ENCODE measurements around the gene CRYAA.

CRYAA gene

GRCh38 chr21:43192501-43193081 is 23.8 kb downstream of the CRYAA start:
- H3K27me3 ChIP-seq (replicated peaks; ENCODE audit: control insufficient read depth, insufficient read depth, low read length) = peaks cover 11% of the 10 kb centered on the region
- no peak for DNase-seq (ENCODE audit: low read depth)
- H3K9ac ChIP-seq (ENCODE audit: low read length) = no peak overlapping the region
- H3K4me1 ChIP-seq (ENCODE audit: control insufficient read depth, insufficient read depth, low read length) = peaks cover 51% of the 10 kb centered on the region
- H3K9me3 ChIP-seq (ENCODE audit: control insufficient read depth, low read length) = no peaks in the 10 kb centered on the region
- H3K36me3 ChIP-seq (ENCODE audit: control insufficient read depth, insufficient read depth, low read length, severe bottlenecking) = no peaks in the 10 kb centered on the region
- H3K4me3 ChIP-seq (ENCODE audit: low read length) = no peak overlapping the region

DNA sequence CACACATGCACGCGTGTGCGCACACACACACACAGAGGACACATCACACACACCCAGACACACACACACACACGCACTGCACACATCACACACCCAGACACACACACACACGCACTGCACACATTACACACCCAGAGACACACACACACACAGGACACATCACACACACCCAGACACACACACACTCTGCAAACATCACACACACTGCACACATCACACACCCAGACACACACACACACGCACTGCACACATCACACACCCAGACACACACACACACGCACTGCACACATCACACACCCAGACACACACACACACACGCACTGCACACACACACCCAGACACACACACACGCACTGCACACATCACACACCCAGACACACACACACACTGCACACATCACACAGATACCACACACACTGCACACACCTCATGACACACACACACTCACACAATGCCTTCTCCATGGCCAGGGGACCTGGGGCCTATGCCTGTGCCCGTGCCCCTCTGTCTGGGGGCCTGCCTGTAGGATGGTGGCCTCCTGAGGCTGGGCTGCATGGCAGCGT is 24.4 kb downstream of the CRYAA start:
- Histone ChIP-seq H3K27me3 (replicated peaks; ENCODE audit: control insufficient read depth, insufficient read depth, low read length) (peaks cover 11% of the 10 kb centered on the region), H3K4me3 (ENCODE audit: low read length) (no peak overlapping the region), H3K9ac (ENCODE audit: low read length) (no peak overlapping the region), H3K9me3 (ENCODE audit: control insufficient read depth, low read length) (peaks cover under 1% of the 10 kb centered on the region), H3K36me3 (ENCODE audit: control insufficient read depth, insufficient read depth, low read length, severe bottlenecking) (no peaks in the 10 kb centered on the region), H3K4me1 (ENCODE audit: control insufficient read depth, insufficient read depth, low read length) (peaks cover 51% of the 10 kb centered on the region)
- DNase-seq (ENCODE audit: low read depth) = no peak

GRCh38 chr21:43193651-43194302 is 25.0 kb downstream of the CRYAA start:
- H3K9me3 ChIP-seq (ENCODE audit: control insufficient read depth, low read length) = peaks cover 6% of the 10 kb centered on the region

GRCh38 chr21:43194303-43195120 is 25.7 kb downstream of the CRYAA start:
- H3K36me3 ChIP-seq (ENCODE audit: control insufficient read depth, insufficient read depth, low read length, severe bottlenecking) = no peaks in the 10 kb centered on the region
- H3K4me1 ChIP-seq (ENCODE audit: control insufficient read depth, insufficient read depth, low read length) = peaks cover 40% of the 10 kb centered on the region
- DNase-seq (ENCODE audit: low read depth) = no peak
- peak overlapping the region; percentile 32 for H3K4me3 ChIP-seq (ENCODE audit: low read length)
- peaks cover 12% of the 10 kb centered on the region for H3K9me3 ChIP-seq (ENCODE audit: control insufficient read depth, low read length)
- H3K27me3 ChIP-seq (replicated peaks; ENCODE audit: control insufficient read depth, insufficient read depth, low read length) = peaks cover 11% of the 10 kb centered on the region
- H3K9ac ChIP-seq (ENCODE audit: low read length) = peak overlapping the region; percentile 9

More at GRCh38 chr21:43193651-43194302, 25.0 kb downstream of the CRYAA start:
- peaks cover 11% of the 10 kb centered on the region for H3K27me3 ChIP-seq (replicated peaks; ENCODE audit: control insufficient read depth, insufficient read depth, low read length)
- peak; percentile 53 for DNase-seq (ENCODE audit: low read depth)
- no peak overlapping the region for H3K9ac ChIP-seq (ENCODE audit: low read length)
- H3K4me1 ChIP-seq (ENCODE audit: control insufficient read depth, insufficient read depth, low read length) = peaks cover 47% of the 10 kb centered on the region
- no peaks in the 10 kb centered on the region for H3K36me3 ChIP-seq (ENCODE audit: control insufficient read depth, insufficient read depth, low read length, severe bottlenecking)
- peak overlapping the region; percentile 32 for H3K4me3 ChIP-seq (ENCODE audit: low read length)

DNA sequence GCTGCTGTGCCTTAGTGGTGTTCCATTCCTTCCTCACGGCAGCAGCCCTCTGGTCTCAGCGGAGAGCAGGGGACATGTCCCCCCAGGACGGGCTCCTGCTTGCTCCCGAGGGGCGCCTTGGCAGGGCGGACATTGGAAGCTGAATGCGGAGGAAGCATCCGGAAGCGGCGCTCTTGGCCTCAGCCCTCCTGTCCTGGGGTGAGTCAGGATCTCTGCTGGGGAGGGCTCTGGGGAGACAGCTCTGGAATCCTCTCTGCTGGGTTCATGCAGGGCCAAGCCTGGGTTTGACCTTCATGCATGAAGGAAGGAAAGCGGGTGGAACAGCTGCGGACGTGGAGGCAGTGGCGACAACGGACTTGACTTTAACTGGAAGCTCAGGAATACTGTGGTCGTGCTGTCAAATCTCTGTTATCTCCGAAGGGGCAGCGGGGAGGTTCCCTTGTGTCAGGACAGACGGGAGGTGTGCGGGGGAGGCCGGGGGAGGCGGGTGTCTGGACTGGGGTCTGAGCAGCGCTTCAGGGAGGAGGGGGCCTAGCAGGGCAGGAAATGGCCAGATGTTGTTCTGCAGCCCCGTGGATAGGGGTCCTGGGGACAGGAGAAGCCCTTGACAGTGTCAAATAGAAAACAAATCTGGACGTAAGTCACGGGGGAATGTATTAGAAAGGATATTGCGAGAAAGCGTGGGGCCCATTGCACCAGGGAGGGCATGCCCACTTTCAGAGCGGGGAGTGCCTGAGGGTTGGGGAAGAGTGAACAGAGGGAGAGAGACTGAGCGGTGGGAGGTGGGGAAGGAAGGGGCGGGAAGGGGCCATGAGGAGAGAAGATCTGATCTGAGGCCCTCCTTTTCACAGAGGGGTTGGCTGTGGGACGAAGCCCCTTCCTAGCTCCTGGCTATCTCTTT is 26.6 kb downstream of the CRYAA start:
- H3K9ac ChIP-seq (ENCODE audit: low read length) = peak overlapping the region; percentile 9
- no peaks in the 10 kb centered on the region for H3K36me3 ChIP-seq (ENCODE audit: control insufficient read depth, insufficient read depth, low read length, severe bottlenecking)
- no peak overlapping the region for H3K4me3 ChIP-seq (ENCODE audit: low read length)
- peaks cover 11% of the 10 kb centered on the region for H3K27me3 ChIP-seq (replicated peaks; ENCODE audit: control insufficient read depth, insufficient read depth, low read length)
- peaks cover 15% of the 10 kb centered on the region for H3K9me3 ChIP-seq (ENCODE audit: control insufficient read depth, low read length)
- H3K4me1 ChIP-seq (ENCODE audit: control insufficient read depth, insufficient read depth, low read length) = peaks cover 40% of the 10 kb centered on the region
- no peak for DNase-seq (ENCODE audit: low read depth)

DNA sequence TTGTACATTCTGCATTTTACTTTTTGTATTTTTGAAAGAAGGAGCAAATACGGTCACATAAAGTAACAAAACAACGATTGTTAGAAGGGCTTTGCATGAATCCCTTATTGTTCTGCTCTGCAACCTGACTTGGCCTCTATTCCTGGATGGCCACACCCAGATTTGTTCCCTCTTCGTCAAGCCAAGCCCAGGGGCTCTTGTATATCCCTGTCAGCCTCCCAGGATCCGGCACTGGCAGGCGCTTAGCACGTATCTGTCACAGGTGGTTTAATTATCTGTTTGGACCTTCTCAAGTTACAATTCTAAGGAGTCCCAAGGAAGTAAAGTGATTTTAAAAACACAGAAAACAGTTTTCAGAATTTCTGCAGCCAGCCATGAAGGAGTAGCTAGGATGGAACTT is 28.0 kb downstream of the CRYAA start:
- DNase-seq (ENCODE audit: low read depth) = peak; percentile 24
- peaks cover 6% of the 10 kb centered on the region for H3K27me3 ChIP-seq (replicated peaks; ENCODE audit: control insufficient read depth, insufficient read depth, low read length)

DNA sequence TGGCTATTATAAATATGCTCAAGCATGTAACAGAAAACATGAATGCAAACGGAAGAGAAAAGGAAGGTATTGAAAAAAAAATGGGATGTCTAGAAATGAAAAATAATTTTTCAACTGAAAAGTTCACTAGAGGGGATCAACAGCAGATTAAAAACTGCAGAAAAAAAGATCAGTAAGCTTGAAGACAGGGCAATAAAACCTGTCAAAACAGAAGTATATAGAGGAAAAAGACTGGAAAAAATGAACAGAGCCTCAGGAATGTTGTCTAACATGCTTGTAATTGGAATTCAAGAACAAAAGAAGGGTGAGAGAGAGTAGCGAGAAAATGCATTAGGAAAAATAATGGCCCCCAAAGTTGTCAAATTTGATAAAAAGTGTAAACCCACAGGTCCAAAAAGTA is 29.6 kb downstream of the CRYAA start:
- Histone ChIP-seq H3K4me1 (ENCODE audit: control insufficient read depth, insufficient read depth, low read length) (peaks cover 40% of the 10 kb centered on the region), H3K9me3 (ENCODE audit: control insufficient read depth, low read length) (peaks cover 32% of the 10 kb centered on the region), H3K4me3 (ENCODE audit: low read length) (no peak overlapping the region), H3K36me3 (ENCODE audit: control insufficient read depth, insufficient read depth, low read length, severe bottlenecking) (no peaks in the 10 kb centered on the region), H3K27me3 (replicated peaks; ENCODE audit: control insufficient read depth, insufficient read depth, low read length) (no peaks in the 10 kb centered on the region), H3K9ac (ENCODE audit: low read length) (no peak overlapping the region)
- DNase-seq (ENCODE audit: low read depth) = no peak

More for the DNA sequence above, 28.0 kb downstream of the CRYAA start:
- peaks cover 40% of the 10 kb centered on the region for H3K4me1 ChIP-seq (ENCODE audit: control insufficient read depth, insufficient read depth, low read length)
- peak overlapping the region; percentile 29 for H3K4me3 ChIP-seq (ENCODE audit: low read length)
- peaks cover 28% of the 10 kb centered on the region for H3K9me3 ChIP-seq (ENCODE audit: control insufficient read depth, low read length)
- H3K36me3 ChIP-seq (ENCODE audit: control insufficient read depth, insufficient read depth, low read length, severe bottlenecking) = no peaks in the 10 kb centered on the region
- no peak overlapping the region for H3K9ac ChIP-seq (ENCODE audit: low read length)

DNA sequence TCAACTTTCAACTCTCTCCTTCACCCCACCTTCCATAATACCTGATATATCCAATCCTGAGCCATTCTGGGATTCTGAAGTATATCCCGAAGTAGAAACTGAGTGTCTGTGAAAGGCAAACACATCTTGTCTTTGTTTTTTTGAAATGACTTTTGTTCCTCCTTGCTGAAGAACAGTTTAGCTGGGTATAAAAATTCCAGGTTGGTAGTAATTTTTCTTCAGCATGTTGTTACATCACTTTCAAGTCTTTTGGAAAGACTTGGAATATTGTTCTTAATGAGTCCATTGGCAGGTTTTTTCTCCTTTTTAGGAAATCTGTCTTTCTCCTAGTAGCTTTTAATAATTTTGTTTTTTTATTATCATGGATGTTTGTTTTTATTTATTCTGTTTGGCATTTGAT is 32.7 kb downstream of the CRYAA start:
- Histone ChIP-seq H3K36me3 (ENCODE audit: control insufficient read depth, insufficient read depth, low read length, severe bottlenecking) (no peaks in the 10 kb centered on the region), H3K4me1 (ENCODE audit: control insufficient read depth, insufficient read depth, low read length) (peaks cover 11% of the 10 kb centered on the region), H3K9me3 (ENCODE audit: control insufficient read depth, low read length) (peaks cover 32% of the 10 kb centered on the region), H3K4me3 (ENCODE audit: low read length) (peak overlapping the region; percentile 50), H3K9ac (ENCODE audit: low read length) (no peak overlapping the region), H3K27me3 (replicated peaks; ENCODE audit: control insufficient read depth, insufficient read depth, low read length) (peaks cover 9% of the 10 kb centered on the region)
- DNase-seq (ENCODE audit: low read depth) = no peak

DNA sequence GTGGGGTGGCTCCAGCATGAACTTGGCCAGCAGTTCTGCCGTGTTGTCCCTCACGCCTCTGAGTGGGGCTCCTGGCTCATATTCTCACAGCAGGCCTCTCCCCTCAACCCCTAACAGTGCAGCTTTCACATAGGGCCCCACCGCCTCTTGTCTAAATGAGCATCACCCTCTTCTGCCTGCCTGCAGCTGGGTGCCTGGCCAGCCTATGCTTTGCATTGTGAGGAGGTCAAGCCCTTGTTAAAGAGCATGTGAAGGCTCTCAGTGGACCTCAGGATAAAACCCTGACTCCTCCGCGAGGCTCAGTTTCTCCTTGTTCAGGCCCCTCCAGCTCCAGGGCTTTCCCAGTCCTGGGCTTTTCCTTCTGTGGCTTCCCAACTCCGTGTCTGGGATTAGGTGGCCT is 34.8 kb downstream of the CRYAA start:
- no peak overlapping the region for H3K9ac ChIP-seq (ENCODE audit: low read length)
- no peak for DNase-seq (ENCODE audit: low read depth)
- H3K4me3 ChIP-seq (ENCODE audit: low read length) = no peak overlapping the region
- no peaks in the 10 kb centered on the region for H3K4me1 ChIP-seq (ENCODE audit: control insufficient read depth, insufficient read depth, low read length)
- H3K9me3 ChIP-seq (ENCODE audit: control insufficient read depth, low read length) = peaks cover 27% of the 10 kb centered on the region
- peaks cover 22% of the 10 kb centered on the region for H3K27me3 ChIP-seq (replicated peaks; ENCODE audit: control insufficient read depth, insufficient read depth, low read length)
- no peaks in the 10 kb centered on the region for H3K36me3 ChIP-seq (ENCODE audit: control insufficient read depth, insufficient read depth, low read length, severe bottlenecking)

GRCh38 chr21:43204638-43205037 is 35.8 kb downstream of the CRYAA start:
- DNase-seq (ENCODE audit: low read depth) = no peak
- Histone ChIP-seq H3K9me3 (ENCODE audit: control insufficient read depth, low read length) (peaks cover 19% of the 10 kb centered on the region), H3K4me1 (ENCODE audit: control insufficient read depth, insufficient read depth, low read length) (no peaks in the 10 kb centered on the region), H3K9ac (ENCODE audit: low read length) (no peak overlapping the region), H3K36me3 (ENCODE audit: control insufficient read depth, insufficient read depth, low read length, severe bottlenecking) (no peaks in the 10 kb centered on the region), H3K4me3 (ENCODE audit: low read length) (no peak overlapping the region), H3K27me3 (replicated peaks; ENCODE audit: control insufficient read depth, insufficient read depth, low read length) (peaks cover 27% of the 10 kb centered on the region)
